Activated CD4-positive, alpha-beta memory T cell treated with anti-CD3 and anti-CD28 coated beads for 36 hours (primary cell): ENCODE results near the gene PVALB. TPM values are rescaled to one million over a fixed set of nuclear protein-coding genes. Genes with fewer than 3 reads are reported as not detected.

Source experiments
- CTCF ChIA-PET: fragments of 350-600 bp; sonication (Branson Sonifier 250); formaldehyde crosslinking; loops from one replicate; lab custom pipeline; 2021; ENCODE audit warnings: antibody characterized with exemption, inconsistent platforms; lab: Charles Lee
- POLR2A ChIA-PET: fragments of 350-600 bp; sonication (Branson Sonifier 250); formaldehyde crosslinking; loops from one replicate; lab custom pipeline; 2021; ENCODE audit warnings: antibody characterized with exemption; lab: Charles Lee
- DNase-seq: peaks from one replicate; pipeline ENCODE4 v3.0.0-alpha.2; 2020
- H3K27ac Mint-ChIP-seq: one replicate; pipeline ENCODE4 v1.8.0; 2021; ENCODE audit warnings: mixed read lengths
- H3K27me3 Mint-ChIP-seq: one replicate; pipeline ENCODE4 v1.8.0; 2021; ENCODE audit warnings: mixed read lengths
- H3K36me3 Mint-ChIP-seq: one replicate; pipeline ENCODE4 v1.8.0; 2021; ENCODE audit warnings: mixed read lengths
- H3K4me1 Mint-ChIP-seq: one replicate; pipeline ENCODE4 v1.8.0; 2021; ENCODE audit warnings: low read depth, mixed read lengths
- H3K4me3 Mint-ChIP-seq: one replicate; pipeline ENCODE4 v1.8.0; 2021; ENCODE audit warnings: mild to moderate bottlenecking, mixed read lengths
- H3K9me3 Mint-ChIP-seq: one replicate; pipeline ENCODE4 v1.8.0; 2021; ENCODE audit warnings: mixed read lengths
- intact Hi-C: fragments of 100-400 bp; cut with micrococcal nuclease; formaldehyde crosslinking; loops from one replicate; pipeline ENCODE4 v1.15.1; 2023
- total RNA-seq, 2 experiments: library from RNA; stranded (reverse); gene quantifications; one replicate each; pipeline ENCODE4 v1.2.3, GENCODE V29; 2021

PVALB gene
- total RNA-seq, 2 experiments from 2014 or later: not detected

- CTCF ChIA-PET: interaction anchor here (2.0 kb wide), 1 partner anchor 21 kb away, joined by 5 read pairs; no protein-coding TSS in a partner anchor
These were observed 63.6 kb downstream of the PVALB start for GRCh38 chr22:36753120-36753802.

More at GRCh38 chr22:36753120-36753802, 63.6 kb downstream of the PVALB start:
- POLR2A ChIA-PET: no interaction called here
- intact Hi-C loops: no loop called here
- H3K4me1 Mint-ChIP-seq: no peaks in the 10 kb centered on the region
- H3K27me3 Mint-ChIP-seq: peaks cover 17% of the 10 kb centered on the region
- no peaks in the 10 kb centered on the region for H3K36me3 Mint-ChIP-seq
- H3K9me3 Mint-ChIP-seq: no peaks in the 10 kb centered on the region
- no peak overlapping the region for H3K27ac Mint-ChIP-seq
- no peak overlapping the region for H3K4me3 Mint-ChIP-seq
- no peak for DNase-seq

Other genes with a start within 250 kb of the PVALB start
- not detected for gene CACNG2, start 113.3 kb downstream of the PVALB start, total RNA-seq
- 10 to 100 TPM; 27.9 to 32.1 TPM for gene IFT27, start 40.9 kb downstream of the PVALB start, total RNA-seq
- 1 to 10 TPM; 8.7 to 9.3 TPM for gene NCF4, start 44.0 kb upstream of the PVALB start, total RNA-seq
- gene CSF2RB, start 96.6 kb upstream of the PVALB start, total RNA-seq: under 1 TPM; 0.22 to 0.48 TPM
- 1 to 10 TPM; 5.5 TPM for gene TST, start 202.4 kb upstream of the PVALB start, total RNA-seq
- gene MPST, start 202.7 kb upstream of the PVALB start, total RNA-seq: 10 to 100 TPM; 16.9 to 17.6 TPM
- 10 to 100 TPM; 46.0 to 47.3 TPM for gene KCTD17, start 234.7 kb upstream of the PVALB start, total RNA-seq